SK-N-SH treated with all-trans-retinoic acid at 6 μM for 48 hours (cell line): Measurements from ENCODE around the gene NUP62CL.
A peak's percentile ranks its signal among the peaks of the same experiment; 100 is the strongest.

Experiments used
- ATAC-seq: fragments of 200-7000 bp; cut with Tn5 transposase; 3 replicates; pipeline ENCODE4 v1.9.1; 2020; ENCODE audit warnings: mild to moderate bottlenecking, moderate library complexity
- ESRRG ChIP-seq: fragments of 250-450 bp; sonication (Bioruptor Pico); IDR thresholded peaks from 2 replicates; pipeline ENCODE4 v1.6.1; 2021; ENCODE audit warnings: mild to moderate bottlenecking
- GLIS3 ChIP-seq: fragments of 250-450 bp; sonication (Bioruptor Pico); IDR thresholded peaks from 2 replicates; pipeline ENCODE4 v1.5.0; 2020; ENCODE audit warnings: mild to moderate bottlenecking, moderate library complexity
- ISL1 ChIP-seq: fragments of 250-450 bp; sonication (Bioruptor Pico); IDR thresholded peaks from 2 replicates; pipeline ENCODE4 v2.1.2; 2022; ENCODE audit warnings: mild to moderate bottlenecking, moderate library complexity
- OSR1 ChIP-seq: fragments of 250-450 bp; sonication (Bioruptor Pico); IDR thresholded peaks from 2 replicates; pipeline ENCODE4 v1.8.0; 2022; ENCODE audit warnings: moderate library complexity, mild to moderate bottlenecking, inconsistent platforms
- PATZ1 ChIP-seq: fragments of 250-450 bp; sonication (Bioruptor Pico); IDR thresholded peaks from 2 replicates; pipeline ENCODE4 v1.8.0; 2020; ENCODE audit warnings: mild to moderate bottlenecking, moderate library complexity, borderline replicate concordance
- POU6F1 ChIP-seq: fragments of 250-450 bp; sonication (Bioruptor Pico); IDR thresholded peaks from 2 replicates; pipeline ENCODE4 v1.8.0; 2021; ENCODE audit warnings: low read depth, mild to moderate bottlenecking, moderate library complexity, borderline replicate concordance
- PPARA ChIP-seq: fragments of 250-450 bp; sonication (Bioruptor Pico); IDR thresholded peaks from 2 replicates; pipeline ENCODE4 v1.5.0; 2020; ENCODE audit warnings: mild to moderate bottlenecking, borderline replicate concordance
- RARB ChIP-seq: fragments of 250-450 bp; sonication (Bioruptor Pico); IDR thresholded peaks from 2 replicates; pipeline ENCODE4 v1.8.0; 2021; ENCODE audit warnings: mild to moderate bottlenecking, moderate library complexity
- SNAI2 ChIP-seq: fragments of 250-450 bp; sonication (Bioruptor Pico); IDR thresholded peaks from 2 replicates; pipeline ENCODE4 v1.5.0; 2020; ENCODE audit warnings: mild to moderate bottlenecking, moderate library complexity
- TSHZ2 ChIP-seq: fragments of 250-450 bp; sonication (Bioruptor Pico); IDR thresholded peaks from 2 replicates; pipeline ENCODE4 v1.5.0; 2020; ENCODE audit warnings: mild to moderate bottlenecking, moderate library complexity
- ZC3H10 ChIP-seq: fragments of 250-450 bp; sonication (Bioruptor Pico); IDR thresholded peaks from 2 replicates; pipeline ENCODE4 v1.5.1; 2021; ENCODE audit warnings: mild to moderate bottlenecking, moderate library complexity
- ZFP30 ChIP-seq: fragments of 450-650 bp; formaldehyde crosslinking; IDR thresholded peaks from 2 replicates; pipeline ENCODE4 v1.5.0; 2022; ENCODE audit warnings: mild to moderate bottlenecking, moderate library complexity
- ZNF565 ChIP-seq: fragments of 450-650 bp; formaldehyde crosslinking; conservative IDR thresholded peaks from 2 replicates; pipeline ENCODE4 v1.5.0; 2020; ENCODE audit warnings: low read depth, mild to moderate bottlenecking, moderate library complexity
- ZNF70 ChIP-seq: fragments of 450-650 bp; formaldehyde crosslinking; IDR thresholded peaks from 2 replicates; pipeline ENCODE4 v1.5.0; 2020; ENCODE audit warnings: mild to moderate bottlenecking, moderate library complexity
- ZNF8 ChIP-seq: fragments of 450-650 bp; formaldehyde crosslinking; IDR thresholded peaks from 2 replicates; pipeline ENCODE4 v1.5.0; 2020; ENCODE audit warnings: mild to moderate bottlenecking, moderate library complexity
- TF ChIP-seq, protein P1 (sequence below): fragments of 250-450 bp; sonication (Bioruptor Pico); IDR thresholded peaks from 2 replicates; pipeline ENCODE4 v1.5.1; 2020; ENCODE audit warnings: low read depth, mild to moderate bottlenecking, moderate library complexity
- TF ChIP-seq, protein P2 (sequence below): fragments of 250-450 bp; sonication (Bioruptor Pico); IDR thresholded peaks from 2 replicates; pipeline ENCODE4 v1.5.1; 2021; ENCODE audit warnings: mild to moderate bottlenecking, moderate library complexity

Gene NUP62CL

GRCh38 chrX:107226757-107227156 is 20.5 kb upstream of the NUP62CL start (continued):
- TF ChIP-seq PATZ1 (CRISPR knock-in tag), result no peak
- no peak for TF ChIP-seq ZNF565 (CRISPR knock-in tag)
- peak; percentile 53 for TF ChIP-seq ISL1
- TF ChIP-seq OSR1 (CRISPR knock-in tag), result no peak

- ATAC-seq, result no peak
- TF ChIP-seq GLIS3 (no peak), OSR1 (CRISPR knock-in tag) (no peak), ESRRG (no peak), ZNF70 (CRISPR knock-in tag) (no peak), PPARA (no peak), ZFP30 (CRISPR knock-in tag) (no peak), ZC3H10 (no peak), ISL1 (no peak), PATZ1 (CRISPR knock-in tag) (no peak), SNAI2 (CRISPR knock-in tag) (no peak), RARB (CRISPR knock-in tag) (no peak), POU6F1 (CRISPR knock-in tag) (no peak)
- TF ChIP-seq, protein P1, sequence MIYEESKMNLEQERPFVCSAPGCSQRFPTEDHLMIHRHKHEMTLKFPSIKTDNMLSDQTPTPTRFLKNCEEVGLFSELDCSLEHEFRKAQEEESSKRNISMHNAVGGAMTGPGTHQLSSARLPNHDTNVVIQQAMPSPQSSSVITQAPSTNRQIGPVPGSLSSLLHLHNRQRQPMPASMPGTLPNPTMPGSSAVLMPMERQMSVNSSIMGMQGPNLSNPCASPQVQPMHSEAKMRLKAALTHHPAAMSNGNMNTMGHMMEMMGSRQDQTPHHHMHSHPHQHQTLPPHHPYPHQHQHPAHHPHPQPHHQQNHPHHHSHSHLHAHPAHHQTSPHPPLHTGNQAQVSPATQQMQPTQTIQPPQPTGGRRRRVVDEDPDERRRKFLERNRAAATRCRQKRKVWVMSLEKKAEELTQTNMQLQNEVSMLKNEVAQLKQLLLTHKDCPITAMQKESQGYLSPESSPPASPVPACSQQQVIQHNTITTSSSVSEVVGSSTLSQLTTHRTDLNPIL, result no peak
Measured at GRCh38 chrX:107213477-107213876, 7.2 kb upstream of the NUP62CL start.

- ATAC-seq, result no peak
- TF ChIP-seq POU6F1 (CRISPR knock-in tag) (no peak), ZNF565 (CRISPR knock-in tag) (no peak), SNAI2 (CRISPR knock-in tag) (no peak), ZNF8 (CRISPR knock-in tag) (no peak), ZC3H10 (no peak), GLIS3 (no peak), PPARA (no peak)
- TF ChIP-seq, protein P1, result no peak
- TF ChIP-seq, protein P2, sequence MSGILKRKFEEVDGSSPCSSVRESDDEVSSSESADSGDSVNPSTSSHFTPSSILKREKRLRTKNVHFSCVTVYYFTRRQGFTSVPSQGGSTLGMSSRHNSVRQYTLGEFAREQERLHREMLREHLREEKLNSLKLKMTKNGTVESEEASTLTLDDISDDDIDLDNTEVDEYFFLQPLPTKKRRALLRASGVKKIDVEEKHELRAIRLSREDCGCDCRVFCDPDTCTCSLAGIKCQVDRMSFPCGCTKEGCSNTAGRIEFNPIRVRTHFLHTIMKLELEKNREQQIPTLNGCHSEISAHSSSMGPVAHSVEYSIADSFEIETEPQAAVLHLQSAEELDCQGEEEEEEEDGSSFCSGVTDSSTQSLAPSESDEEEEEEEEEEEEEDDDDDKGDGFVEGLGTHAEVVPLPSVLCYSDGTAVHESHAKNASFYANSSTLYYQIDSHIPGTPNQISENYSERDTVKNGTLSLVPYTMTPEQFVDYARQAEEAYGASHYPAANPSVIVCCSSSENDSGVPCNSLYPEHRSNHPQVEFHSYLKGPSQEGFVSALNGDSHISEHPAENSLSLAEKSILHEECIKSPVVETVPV (CRISPR knock-in tag), result no peak
Measured at GRCh38 chrX:107207943-107208342, 1.7 kb upstream of the NUP62CL start.

DNA sequence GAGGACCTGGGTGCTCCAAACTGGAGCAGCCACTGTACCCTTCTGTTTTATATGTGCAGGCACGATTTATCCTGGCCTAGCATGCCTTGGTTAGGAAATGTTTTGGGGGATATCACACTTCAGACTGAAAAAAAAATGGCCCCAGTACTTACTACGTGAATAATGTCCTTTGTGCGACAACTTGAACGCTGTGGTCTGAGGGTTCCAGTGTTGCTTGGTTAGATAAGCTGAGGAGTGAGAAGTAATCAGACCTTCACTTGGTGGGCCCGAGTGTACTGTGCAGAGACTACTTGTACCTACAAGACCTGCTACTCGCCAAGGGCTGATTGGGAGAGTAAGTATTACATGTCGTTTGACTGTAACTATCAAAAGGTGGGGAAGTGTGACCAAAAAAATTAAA is 856 bp upstream of the NUP62CL start:
- no peak for ATAC-seq
- TF ChIP-seq ZFP30 (CRISPR knock-in tag) (no peak), ZNF8 (CRISPR knock-in tag) (no peak), ZNF70 (CRISPR knock-in tag) (no peak), POU6F1 (CRISPR knock-in tag) (no peak), ZNF565 (CRISPR knock-in tag) (no peak), SNAI2 (CRISPR knock-in tag) (no peak), TSHZ2 (no peak), RARB (CRISPR knock-in tag) (no peak)
- TF ChIP-seq, protein P1, result no peak
